ENCODE data around the gene GPR42. TPM values are rescaled to one million over a fixed set of nuclear protein-coding genes. Genes with fewer than 3 reads are reported as not detected.
"Not testable (repeated sequence)": the region's sequence is repeated elsewhere in the genome, so short reads cannot be mapped to it uniquely, and the experiment has no call there.

GPR42 gene
- total and polyA plus RNA-seq, 7 experiments from 2014 or later, result 0.24 TPM; not detected in 6

DNA sequence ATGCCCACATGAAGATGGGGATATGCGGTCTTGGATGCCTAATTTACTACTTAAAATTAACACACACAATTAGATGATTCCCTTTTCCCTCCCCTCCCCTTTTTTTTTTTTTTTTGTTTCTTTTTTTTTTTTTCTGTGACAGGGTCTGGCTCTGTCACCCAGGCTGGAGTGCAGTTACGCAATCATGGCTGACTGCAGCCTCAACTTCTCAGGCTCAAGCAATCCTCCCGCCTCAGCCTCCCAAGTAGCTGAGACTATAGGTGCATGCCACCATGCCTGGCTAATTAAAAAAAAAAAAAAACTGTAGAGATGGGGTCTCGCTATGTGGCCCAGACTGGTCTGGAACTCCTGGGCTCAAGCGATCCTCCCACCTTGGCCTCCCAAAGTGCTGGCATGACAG lies 8.7 kb downstream of the GPR42 start:
- POLR2A ChIA-PET; intact Hi-C loops (cut with micrococcal nuclease); H3K4me3 ChIP-seq (ENCODE audit: low read length); H3K4me1 ChIP-seq (ENCODE audit: control insufficient read depth in 2 of 2, insufficient read depth in 2 of 2, low read length in 2 of 2); CTCF ChIA-PET; H3K27ac Mint-ChIP-seq; ATAC-seq; H3K4me3 Mint-ChIP-seq; H3K9me3 ChIP-seq (ENCODE audit: control insufficient read depth in 2 of 3, low read length in 3 of 3); H3K27me3 ChIP-seq (ENCODE audit: control insufficient read depth in 2 of 2, insufficient read depth in 2 of 2, low read length in 2 of 2); H3K27ac ChIP-seq (ENCODE audit: low read depth, low read length); H3K4me1 Mint-ChIP-seq; H3K36me3 Mint-ChIP-seq; DNase-seq; H3K36me3 ChIP-seq (ENCODE audit: control insufficient read depth in 2 of 3, insufficient read depth in 3 of 3, low read length in 3 of 3): not testable (repeated sequence)
- Mint-ChIP-seq H3K27me3 (peaks cover 0 to 24% (median 13%) of the 10 kb centered on the region in 5 donors), H3K9me3 (peaks cover 0 to 12% (median 0%) of the 10 kb centered on the region in 11 donors)

DNA sequence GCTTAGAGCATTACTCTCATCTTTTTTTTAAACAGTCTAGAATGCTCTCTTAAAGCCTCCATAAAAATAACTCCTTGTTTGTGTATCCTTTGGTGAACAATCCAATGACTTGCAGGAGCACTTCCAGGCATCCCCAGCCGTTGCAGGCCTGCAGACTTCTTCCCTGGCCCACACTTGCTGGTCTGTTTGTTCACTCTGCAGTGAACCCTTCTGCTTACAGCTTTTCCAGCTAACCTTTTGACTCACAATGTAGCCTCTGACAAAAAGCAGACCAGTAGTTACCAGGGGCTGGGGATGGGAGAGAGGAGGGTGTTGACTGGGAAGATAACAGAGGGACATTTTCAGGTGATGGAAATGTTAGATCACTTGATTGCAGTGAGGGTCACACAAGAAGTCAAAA lies 9.1 kb downstream of the GPR42 start:
- CTCF ChIA-PET, result no interaction called here
- H3K9me3 ChIP-seq (ENCODE audit: control insufficient read depth in 2 of 3, low read length in 3 of 3), result no peaks in the 10 kb centered on the region
- Mint-ChIP-seq H3K9me3 (peaks cover 0 to 16% (median 2%) of the 10 kb centered on the region in 11 donors), H3K27me3 (peaks cover 0 to 24% (median 13%) of the 10 kb centered on the region in 5 donors), H3K36me3 (peaks cover 0 to 4% (median 0%) of the 10 kb centered on the region in 5 donors), H3K4me3 (no peak overlapping the region), H3K27ac (no peak overlapping the region), H3K4me1 (peaks cover 0 to 7% (median 0%) of the 10 kb centered on the region in 7 donors)
- H3K4me1 ChIP-seq (ENCODE audit: control insufficient read depth in 2 of 2, insufficient read depth in 2 of 2, low read length in 2 of 2), result no peaks in the 10 kb centered on the region
- intact Hi-C loops (cut with micrococcal nuclease), result no loop called here
- no peaks in the 10 kb centered on the region for H3K36me3 ChIP-seq (ENCODE audit: control insufficient read depth in 2 of 3, insufficient read depth in 3 of 3, low read length in 3 of 3)
- DNase-seq, result no peak
- no peaks in the 10 kb centered on the region for H3K27me3 ChIP-seq (ENCODE audit: control insufficient read depth in 2 of 2, insufficient read depth in 2 of 2, low read length in 2 of 2)
- no peak overlapping the region for H3K27ac ChIP-seq (ENCODE audit: low read depth, low read length)
- ATAC-seq, result no peak
- no peak overlapping the region for H3K4me3 ChIP-seq (ENCODE audit: low read length)
- POLR2A ChIA-PET, result no interaction called here

DNA sequence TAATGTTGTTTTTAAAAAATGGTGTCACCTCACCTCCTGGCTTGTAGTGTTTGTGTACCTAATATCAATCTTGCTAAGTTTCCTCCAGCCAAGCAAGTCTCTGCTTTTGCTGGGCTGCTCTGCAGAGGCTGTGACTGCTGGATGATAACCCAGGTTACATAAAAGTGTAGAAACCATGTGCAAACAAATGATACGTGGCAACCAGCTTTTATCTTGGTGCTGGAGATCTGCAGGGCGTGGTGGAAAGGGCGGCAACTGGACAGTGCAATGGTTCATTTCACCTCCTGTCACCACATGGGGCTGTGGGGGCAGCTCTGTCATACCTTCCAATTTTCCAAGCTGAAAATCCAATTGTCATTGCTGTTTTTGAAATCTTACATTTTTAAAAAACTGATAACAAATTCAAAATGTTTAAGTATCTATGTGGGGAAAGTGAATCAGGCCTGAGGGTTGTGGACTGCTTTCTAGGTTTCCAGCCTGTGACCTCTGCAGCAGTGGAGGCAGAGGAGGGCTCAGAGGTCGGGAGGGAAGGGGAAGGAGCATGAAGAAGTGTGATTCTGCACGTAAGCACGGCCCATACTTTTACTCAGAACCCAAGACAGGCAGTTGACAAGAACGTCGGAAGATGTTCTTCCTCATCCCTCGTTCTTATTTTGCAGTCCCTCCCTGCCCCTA lies 9.7 kb downstream of the GPR42 start:
- DNase-seq (no peak), ATAC-seq (no peak)
- no peaks in the 10 kb centered on the region for H3K27me3 ChIP-seq (ENCODE audit: control insufficient read depth in 2 of 2, insufficient read depth in 2 of 2, low read length in 2 of 2)
- H3K9me3 ChIP-seq (ENCODE audit: control insufficient read depth in 2 of 3, low read length in 3 of 3), result no peaks in the 10 kb centered on the region
- intact Hi-C loops (cut with micrococcal nuclease), result no loop called here
- H3K4me1 ChIP-seq (ENCODE audit: control insufficient read depth in 2 of 2, insufficient read depth in 2 of 2, low read length in 2 of 2), result no peaks in the 10 kb centered on the region
- CTCF ChIA-PET, result no interaction called here
- no peak overlapping the region for H3K27ac Mint-ChIP-seq
- POLR2A ChIA-PET, result no interaction called here
- peaks cover 0 to 4% (median 0%) of the 10 kb centered on the region in 5 donors for H3K36me3 Mint-ChIP-seq
- peaks cover 0 to 4% (median 0%) of the 10 kb centered on the region in 7 donors for H3K4me1 Mint-ChIP-seq
- peaks cover 0 to 21% (median 13%) of the 10 kb centered on the region in 5 donors for H3K27me3 Mint-ChIP-seq
- no peak overlapping the region for H3K4me3 Mint-ChIP-seq
- no peaks in the 10 kb centered on the region for H3K36me3 ChIP-seq (ENCODE audit: control insufficient read depth in 2 of 3, insufficient read depth in 3 of 3, low read length in 3 of 3)
- H3K4me3 ChIP-seq (ENCODE audit: low read length), result no peak overlapping the region
- H3K9me3 Mint-ChIP-seq, result peaks cover 0 to 16% (median 2%) of the 10 kb centered on the region in 11 donors
- H3K27ac ChIP-seq (ENCODE audit: low read depth, low read length), result no peak overlapping the region

DNA sequence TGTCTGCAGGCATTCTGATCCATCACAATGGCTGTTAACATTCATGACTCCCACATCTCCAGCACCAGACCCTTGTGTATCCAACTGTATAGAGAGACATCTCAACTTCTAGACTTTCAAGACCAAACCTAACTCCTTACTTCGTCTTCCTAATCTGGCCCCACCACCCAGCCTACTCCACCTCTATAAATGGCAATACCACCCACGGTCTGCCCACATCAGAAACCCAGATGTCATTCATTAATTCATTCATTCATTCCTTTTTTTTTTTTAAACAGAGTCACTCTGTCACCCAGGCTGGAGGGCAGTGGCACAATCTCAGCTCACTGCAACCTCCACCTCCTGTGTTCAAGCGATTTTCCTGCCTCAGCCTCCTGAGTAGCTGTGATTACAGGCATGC lies 10.4 kb downstream of the GPR42 start:
- no peak overlapping the region for H3K4me3 Mint-ChIP-seq
- H3K27ac Mint-ChIP-seq, result no peak overlapping the region

DNA sequence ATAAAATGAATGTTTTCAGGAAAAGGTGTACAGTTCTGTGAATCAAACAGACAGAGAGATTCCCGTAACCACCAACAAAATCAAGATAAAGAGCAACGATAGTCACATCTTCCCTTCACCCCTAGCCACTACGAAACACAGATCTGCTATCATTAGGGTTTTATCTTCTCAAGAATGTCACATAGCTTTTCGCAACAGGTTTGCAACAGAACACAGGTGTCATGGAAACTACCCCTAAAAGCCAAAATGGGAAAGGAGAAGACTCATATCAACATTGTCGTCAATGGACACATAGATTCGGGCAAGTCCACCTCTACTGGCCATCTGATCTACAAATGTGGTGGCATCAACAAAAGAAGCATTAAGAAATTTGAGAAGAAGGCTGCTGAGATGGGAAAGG lies 11.1 kb downstream of the GPR42 start:
- Mint-ChIP-seq H3K27ac (no peak overlapping the region), H3K9me3 (peaks cover 0 to 24% (median 8%) of the 10 kb centered on the region in 11 donors), H3K36me3 (peaks cover 0 to 9% (median 5%) of the 10 kb centered on the region in 5 donors), H3K27me3 (peaks cover 0 to 21% (median 13%) of the 10 kb centered on the region in 5 donors), H3K4me1 (peaks cover 0 to 3% (median 0%) of the 10 kb centered on the region in 7 donors), H3K4me3 (no peak overlapping the region)
- peak; percentile 38 for ATAC-seq
- DNase-seq, result no peak
- Histone ChIP-seq H3K27ac (ENCODE audit: low read depth, low read length) (no peak overlapping the region), H3K27me3 (ENCODE audit: control insufficient read depth in 2 of 2, insufficient read depth in 2 of 2, low read length in 2 of 2) (no peaks in the 10 kb centered on the region), H3K4me3 (ENCODE audit: low read length) (no peak overlapping the region), H3K36me3 (ENCODE audit: control insufficient read depth in 2 of 3, insufficient read depth in 3 of 3, low read length in 3 of 3) (no peaks in the 10 kb centered on the region), H3K4me1 (ENCODE audit: control insufficient read depth in 2 of 2, insufficient read depth in 2 of 2, low read length in 2 of 2) (no peaks in the 10 kb centered on the region), H3K9me3 (ENCODE audit: control insufficient read depth in 2 of 3, low read length in 3 of 3) (no peaks in the 10 kb centered on the region)
- intact Hi-C loops (cut with micrococcal nuclease), result no loop called here
- CTCF ChIA-PET, result interaction anchor here (0.7 kb wide), 1 partner anchor 122 kb away, joined by 3 read pairs; no protein-coding TSS in a partner anchor
- POLR2A ChIA-PET, result no interaction called here

More for the DNA sequence above, 10.4 kb downstream of the GPR42 start:
- peaks cover 0 to 18% (median 5%) of the 10 kb centered on the region in 11 donors for H3K9me3 Mint-ChIP-seq
- H3K27me3 Mint-ChIP-seq, result peaks cover 0 to 21% (median 9%) of the 10 kb centered on the region in 5 donors
- ATAC-seq (no peak), DNase-seq (no peak)
- intact Hi-C loops (cut with micrococcal nuclease), result no loop called here
- CTCF ChIA-PET, result no interaction called here
- H3K4me3 ChIP-seq (ENCODE audit: low read length), result no peak overlapping the region
- POLR2A ChIA-PET, result no interaction called here
- H3K4me1 Mint-ChIP-seq, result peaks cover 0 to 4% (median 0%) of the 10 kb centered on the region in 7 donors
- H3K36me3 ChIP-seq (ENCODE audit: control insufficient read depth in 2 of 3, insufficient read depth in 3 of 3, low read length in 3 of 3), result no peaks in the 10 kb centered on the region
- no peaks in the 10 kb centered on the region for H3K9me3 ChIP-seq (ENCODE audit: control insufficient read depth in 2 of 3, low read length in 3 of 3)
- peaks cover 0 to 5% (median under 1%) of the 10 kb centered on the region in 5 donors for H3K36me3 Mint-ChIP-seq
- H3K4me1 ChIP-seq (ENCODE audit: control insufficient read depth in 2 of 2, insufficient read depth in 2 of 2, low read length in 2 of 2), result no peaks in the 10 kb centered on the region
- H3K27me3 ChIP-seq (ENCODE audit: control insufficient read depth in 2 of 2, insufficient read depth in 2 of 2, low read length in 2 of 2), result no peaks in the 10 kb centered on the region
- no peak overlapping the region for H3K27ac ChIP-seq (ENCODE audit: low read depth, low read length)

- peaks cover 0 to 9% (median 5%) of the 10 kb centered on the region in 5 donors for H3K36me3 Mint-ChIP-seq
- no peaks in the 10 kb centered on the region for H3K36me3 ChIP-seq (ENCODE audit: control insufficient read depth in 2 of 3, insufficient read depth in 3 of 3, low read length in 3 of 3)
- H3K27me3 Mint-ChIP-seq, result peaks cover 0 to 19% (median 13%) of the 10 kb centered on the region in 5 donors
- no peak overlapping the region for H3K4me3 Mint-ChIP-seq
- ChIA-PET POLR2A (no interaction called here), CTCF (no interaction called here)
- ATAC-seq, result no peak
- no peak for DNase-seq
- H3K9me3 Mint-ChIP-seq, result peaks cover 0 to 19% (median 8%) of the 10 kb centered on the region in 11 donors
- H3K27ac Mint-ChIP-seq, result no peak overlapping the region
- H3K9me3 ChIP-seq (ENCODE audit: control insufficient read depth in 2 of 3, low read length in 3 of 3), result no peaks in the 10 kb centered on the region
- peaks cover 0 to 2% (median 0%) of the 10 kb centered on the region in 7 donors for H3K4me1 Mint-ChIP-seq
- H3K4me1 ChIP-seq (ENCODE audit: control insufficient read depth in 2 of 2, insufficient read depth in 2 of 2, low read length in 2 of 2), result no peaks in the 10 kb centered on the region
- no peaks in the 10 kb centered on the region for H3K27me3 ChIP-seq (ENCODE audit: control insufficient read depth in 2 of 2, insufficient read depth in 2 of 2, low read length in 2 of 2)
- intact Hi-C loops (cut with micrococcal nuclease), result no loop called here
- no peak overlapping the region for H3K27ac ChIP-seq (ENCODE audit: low read depth, low read length)
- H3K4me3 ChIP-seq (ENCODE audit: low read length), result no peak overlapping the region
Observed at GRCh38 chr19:35383536-35383935, 12.7 kb downstream of the GPR42 start.
